HG03025 (cell line): Measurements from ENCODE around the gene TMEM108.

Experiments
- ATAC-seq: cut with Tn5 transposase; IDR thresholded peaks from one replicate; pipeline ENCODE4 v1.9.1; 2021; ENCODE audit warnings: mild to moderate bottlenecking, moderate library complexity; ENCODE audit not compliant: unreplicated experiment, low FRiP score

TMEM108 gene

DNA sequence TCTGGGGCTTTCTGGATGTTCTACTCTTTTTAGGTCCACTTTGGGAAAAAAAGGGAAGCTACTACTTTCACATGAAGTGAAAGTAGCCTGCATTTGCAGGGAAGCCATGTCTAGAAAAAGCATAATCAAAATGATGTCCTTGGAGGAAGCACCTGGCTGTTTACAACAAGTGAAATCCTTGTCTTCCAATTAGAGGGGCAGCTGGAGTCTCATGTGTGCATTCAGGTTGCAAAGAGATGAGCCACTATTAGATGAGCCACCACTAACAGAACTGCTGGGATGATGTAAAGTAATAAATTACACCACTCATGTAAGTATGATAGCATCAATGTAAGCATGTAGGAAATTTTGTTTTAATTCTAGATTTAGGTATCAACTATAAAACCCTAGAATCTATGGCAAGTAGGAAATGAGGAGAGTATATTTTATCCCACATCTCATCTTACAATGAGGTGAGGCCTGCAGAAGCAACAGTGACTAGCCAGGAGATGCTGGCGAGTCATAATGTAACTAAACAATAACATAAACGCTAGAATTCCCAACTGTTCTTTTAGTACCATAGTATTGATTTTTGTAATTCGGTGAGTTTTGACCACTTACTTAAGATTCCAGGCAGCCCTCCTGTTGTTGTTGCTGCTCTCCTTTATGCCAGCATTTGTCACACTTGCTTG, 75.9 kb downstream of the TMEM108 start:
- ATAC-seq, result no peak

GRCh38 chr3:133115176-133115575, 77.0 kb downstream of the TMEM108 start:
- ATAC-seq, result no peak

GRCh38 chr3:133117342-133117741, 79.2 kb downstream of the TMEM108 start:
- ATAC-seq, result no peak

DNA sequence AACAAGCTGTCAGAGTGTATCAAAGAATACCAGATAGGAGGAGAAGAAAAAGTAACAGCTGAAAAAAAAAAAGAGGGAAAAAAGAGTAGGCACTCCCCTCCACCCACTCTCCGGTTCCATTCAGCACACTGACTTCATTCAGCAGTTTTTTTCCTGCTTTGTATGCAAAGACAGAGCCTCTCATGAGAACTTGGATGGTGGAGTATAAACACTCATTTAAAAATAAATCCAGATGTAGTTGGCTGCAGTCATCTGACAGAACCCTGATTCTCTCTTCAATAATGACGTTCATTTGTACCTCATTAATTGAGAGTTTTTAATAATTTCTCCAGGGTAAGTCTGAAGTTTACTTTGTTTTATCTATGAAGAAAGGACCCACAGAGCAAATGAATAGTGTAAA, 81.0 kb downstream of the TMEM108 start:
- no peak for ATAC-seq

DNA sequence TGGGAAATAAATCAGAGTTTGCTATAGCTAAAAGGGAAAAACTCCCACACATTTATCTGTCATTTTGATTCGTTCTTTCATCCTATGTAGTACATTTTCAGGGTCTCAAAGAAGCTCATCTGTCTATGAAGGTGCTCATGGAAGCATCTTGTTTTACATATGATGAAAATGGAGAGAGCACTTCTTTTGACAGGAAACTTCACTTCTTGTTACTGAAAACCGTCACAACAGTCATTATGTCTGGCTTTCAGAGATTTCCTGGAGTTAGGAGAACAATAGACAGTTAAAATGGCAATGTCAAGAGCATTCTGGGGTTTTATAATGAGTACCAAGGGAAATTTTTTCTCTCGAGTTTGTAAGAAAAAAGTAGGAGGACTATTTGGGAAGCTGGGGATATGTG, 83.3 kb downstream of the TMEM108 start:
- no peak for ATAC-seq

GRCh38 chr3:133123636-133124035, 85.4 kb downstream of the TMEM108 start:
- no peak for ATAC-seq

DNA sequence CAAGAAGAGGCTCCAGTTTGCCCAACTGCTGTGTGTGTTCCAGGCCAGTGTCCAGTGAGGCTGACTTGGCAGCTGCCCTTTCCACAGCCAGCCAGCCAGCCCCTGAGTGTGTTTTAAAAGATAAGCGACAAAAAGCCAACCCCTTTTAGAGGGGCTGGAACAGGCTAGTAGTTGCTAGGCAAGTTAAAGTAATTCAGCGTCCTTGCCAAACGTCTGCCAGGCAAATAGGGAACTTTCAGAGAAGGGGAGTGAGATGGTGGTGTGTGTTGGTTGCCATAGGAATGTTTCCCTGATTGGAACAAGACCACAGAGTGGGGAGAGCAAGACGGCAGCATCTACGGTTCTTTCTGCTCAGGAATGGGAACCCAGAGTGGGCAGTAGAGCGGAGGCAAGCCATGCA, 86.3 kb downstream of the TMEM108 start:
- no peak for ATAC-seq

DNA sequence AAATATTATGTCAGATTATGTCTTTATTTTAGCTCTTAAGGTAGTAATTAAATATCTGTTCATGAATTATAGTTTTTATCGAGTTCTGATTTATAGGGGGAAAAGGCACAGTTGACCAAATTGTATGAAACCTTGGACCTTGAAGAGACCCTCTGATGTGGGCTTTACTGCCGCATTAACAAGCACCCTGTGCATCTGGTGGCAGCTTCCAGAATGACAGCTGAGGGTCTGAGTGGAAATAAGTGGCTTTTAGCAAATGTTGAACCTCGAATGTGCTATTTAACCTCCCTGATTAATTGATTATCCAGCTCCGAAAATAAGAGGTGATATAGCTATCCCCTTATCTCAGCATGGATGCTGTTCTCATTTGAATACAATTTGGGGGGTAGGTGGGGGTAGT, 87.0 kb downstream of the TMEM108 start:
- ATAC-seq, result no peak

DNA sequence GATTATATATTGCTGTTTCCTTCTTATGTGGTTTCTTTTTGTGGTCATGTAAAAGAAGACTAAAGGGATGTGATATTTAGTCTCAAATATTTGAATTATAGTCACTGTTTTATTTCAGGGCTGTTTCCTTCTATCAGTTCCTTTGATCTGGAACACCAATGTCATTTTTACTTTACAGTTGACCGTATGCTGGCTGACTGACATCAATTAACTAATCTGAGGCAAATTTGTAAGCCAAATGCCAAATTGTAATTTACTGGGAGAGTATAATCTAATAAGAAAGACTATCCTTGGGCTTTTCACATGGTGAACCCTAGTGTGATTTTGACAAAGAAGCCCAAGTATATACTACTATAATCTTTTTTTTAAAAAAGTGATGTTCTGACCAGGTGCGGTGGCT, 87.6 kb downstream of the TMEM108 start:
- ATAC-seq, result no peak

DNA sequence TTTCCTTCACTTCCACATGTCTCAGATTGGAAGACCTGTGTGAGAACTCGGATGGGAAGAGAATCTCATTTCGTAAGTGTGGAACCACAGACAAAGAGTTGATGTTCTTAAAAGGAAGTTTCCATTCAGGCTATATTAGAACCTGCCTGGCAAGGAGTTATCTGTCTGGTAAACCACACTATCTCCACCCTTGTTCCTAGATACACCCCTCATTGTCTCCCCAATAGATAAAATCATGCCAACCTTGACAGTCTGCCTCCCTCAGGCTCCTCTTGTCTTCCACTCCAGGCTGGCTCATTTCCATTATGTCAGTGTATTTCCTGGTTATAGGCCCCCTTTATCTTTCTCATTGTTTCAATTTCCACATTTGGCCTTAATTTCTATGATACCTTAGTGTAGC, 89.2 kb downstream of the TMEM108 start:
- ATAC-seq, result no peak

DNA sequence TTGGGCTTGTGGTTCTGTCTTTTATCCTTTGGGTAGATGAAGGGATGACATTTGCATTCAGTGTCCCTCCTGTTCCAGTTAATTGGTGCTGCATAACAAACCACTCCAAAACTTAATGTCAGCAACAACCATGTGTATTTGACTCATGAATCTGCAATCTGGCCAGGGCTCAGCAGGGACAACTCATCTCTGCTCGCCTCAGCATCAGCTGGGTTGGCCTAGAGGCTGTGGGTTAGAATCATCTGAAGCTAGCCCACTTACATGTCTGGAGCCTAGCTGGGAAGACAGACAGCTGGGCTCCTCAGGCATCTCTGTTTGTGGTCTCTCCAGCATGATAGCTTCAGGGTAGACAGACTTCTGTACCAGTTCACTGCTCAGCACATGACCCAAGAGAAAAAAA, 92.0 kb downstream of the TMEM108 start:
- ATAC-seq, result no peak

DNA sequence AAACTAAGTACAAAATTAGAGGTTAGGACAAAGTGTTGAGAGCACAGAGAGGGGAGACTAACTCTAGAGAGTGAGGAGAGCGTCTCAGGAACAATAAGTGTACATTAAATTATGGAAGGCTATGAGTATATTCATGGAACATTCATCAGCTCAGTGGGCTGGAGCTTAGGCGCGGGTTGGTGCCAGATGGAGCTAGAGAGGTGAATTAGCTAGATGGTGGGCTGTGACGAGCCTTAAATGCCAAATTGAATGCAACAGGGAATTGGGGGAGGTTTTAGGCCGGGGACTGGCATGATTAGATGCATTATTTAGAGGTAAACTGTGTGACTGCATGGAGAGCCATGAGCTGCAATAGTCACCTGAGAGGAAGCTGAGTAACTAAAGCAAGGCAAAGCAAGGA, 97.1 kb downstream of the TMEM108 start:
- ATAC-seq, result no peak

DNA sequence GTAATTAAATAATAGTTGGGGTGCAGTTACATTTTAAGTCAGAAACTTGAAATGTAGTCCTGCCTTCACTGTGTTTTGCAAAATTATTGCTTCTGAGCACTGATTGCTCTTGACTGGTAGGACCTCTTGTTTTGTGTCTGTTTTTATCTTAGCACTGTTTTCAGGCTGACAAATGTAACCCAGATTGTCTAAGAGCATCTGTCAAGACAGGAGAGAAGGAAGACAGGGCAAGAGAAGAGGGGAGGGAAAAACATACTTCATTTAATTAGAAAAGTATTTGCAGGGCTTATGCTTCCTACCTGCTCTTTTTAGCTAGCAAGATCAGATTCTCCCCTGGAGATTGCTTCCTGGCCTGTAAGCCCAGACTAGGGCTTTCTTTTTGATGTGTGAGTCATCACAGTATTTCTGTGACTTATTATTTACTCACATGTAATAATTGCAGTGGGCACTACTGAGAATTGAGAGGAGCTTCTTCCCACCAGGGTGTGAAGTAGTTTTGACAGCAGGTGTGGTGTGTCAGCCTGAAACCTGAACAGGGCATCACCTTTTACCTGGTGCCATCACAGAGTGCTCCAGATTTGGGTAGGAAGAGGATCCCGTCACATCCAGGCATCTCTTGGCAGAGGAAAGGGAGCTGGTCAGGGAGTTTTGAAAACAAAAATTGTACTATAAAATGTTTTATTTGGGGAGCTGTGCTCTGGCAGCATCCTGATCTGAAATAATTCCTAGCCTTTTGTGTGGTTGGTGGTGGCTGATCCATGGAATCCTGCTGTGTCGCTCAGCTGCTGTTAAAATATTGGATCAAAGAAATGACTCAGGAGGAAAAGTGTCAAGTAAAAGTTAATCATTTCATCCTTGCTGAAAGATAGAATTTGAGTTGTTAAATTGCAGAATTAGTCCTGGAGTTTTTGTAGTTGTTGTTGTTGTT, 98.2 kb downstream of the TMEM108 start:
- no peak for ATAC-seq

- peak; percentile 8 for ATAC-seq
These were observed 99.1 kb downstream of the TMEM108 start for GRCh38 chr3:133137042-133137996.

DNA sequence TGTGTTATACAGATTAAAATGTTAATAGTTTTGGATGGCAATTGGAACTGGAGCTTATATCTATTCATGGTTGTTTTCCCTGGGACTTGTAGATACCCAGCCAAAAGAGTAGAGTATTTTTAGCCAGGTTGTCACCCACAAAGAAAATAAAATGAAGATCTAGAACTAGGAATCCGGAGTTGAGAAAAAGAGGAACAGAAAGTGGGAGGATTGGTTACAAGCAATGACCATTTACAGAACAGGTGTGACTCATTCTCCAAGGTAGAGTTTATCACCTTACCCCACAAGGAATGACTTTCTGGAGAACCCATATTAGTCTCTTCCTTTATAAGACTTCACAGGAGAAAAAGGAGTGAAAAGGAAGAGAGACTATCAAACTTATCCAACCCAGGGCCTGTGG, 99.8 kb downstream of the TMEM108 start:
- ATAC-seq, result peak; percentile 93

- ATAC-seq, result no peak
These were observed 113.9 kb downstream of the TMEM108 start for GRCh38 chr3:133152056-133152455.

DNA sequence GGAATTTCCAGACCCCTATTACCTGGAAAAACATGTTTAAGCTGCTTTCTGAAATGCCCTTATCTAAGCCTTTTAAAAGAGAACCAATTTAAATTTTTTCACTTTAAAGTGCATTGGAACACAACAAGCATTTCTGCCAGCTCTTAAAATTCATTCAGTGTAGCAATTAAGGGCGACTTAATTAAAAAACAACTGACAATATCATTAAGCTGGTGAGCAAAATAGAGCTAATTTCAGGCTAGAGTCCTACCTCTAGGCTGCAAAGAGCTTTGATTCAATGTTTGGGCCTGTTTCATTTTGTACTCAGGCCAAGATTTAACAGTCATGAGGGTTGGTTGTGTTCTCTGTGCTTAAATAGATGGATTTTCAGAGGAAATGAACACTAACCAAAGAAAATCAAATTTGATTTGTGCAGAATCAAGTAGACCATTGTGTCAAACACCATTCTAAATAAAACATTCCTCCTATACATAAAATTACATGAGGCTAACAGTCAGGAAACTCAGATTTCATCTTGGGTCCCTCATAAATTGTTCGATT, 114.6 kb downstream of the TMEM108 start:
- no peak for ATAC-seq

GRCh38 chr3:133153382-133153781, 115.2 kb downstream of the TMEM108 start:
- no peak for ATAC-seq

DNA sequence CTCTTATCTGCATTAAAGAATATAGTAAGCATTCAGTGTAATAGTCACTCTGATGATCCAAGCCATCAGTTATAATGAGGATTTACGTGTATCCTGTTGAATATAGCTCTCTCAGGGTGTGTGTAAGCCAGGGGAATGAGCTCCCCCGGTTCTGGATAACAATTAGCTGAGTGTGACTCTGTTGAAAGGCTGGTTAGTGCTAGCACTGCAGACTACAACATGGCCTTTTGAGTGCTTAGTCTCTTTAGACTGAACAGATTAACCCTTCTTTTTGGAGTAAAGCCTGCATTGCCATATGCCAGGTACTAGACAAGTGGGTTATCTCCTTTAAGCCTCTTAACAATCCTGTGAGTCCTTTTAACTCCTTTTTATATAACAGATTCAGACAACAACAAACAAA, 119.5 kb downstream of the TMEM108 start:
- ATAC-seq, result no peak

GRCh38 chr3:133158686-133159085, 120.5 kb downstream of the TMEM108 start:
- no peak for ATAC-seq
